Activated gamma-delta T cell (primary cell): ENCODE results near the gene MUC6.

ENCODE experiments used
- DNase-seq: peaks from one replicate; lab custom pipeline; 2025; lab: John Stamatoyannopoulos, UW
- total RNA-seq, 2 donors: gene quantifications; one replicate each; lab custom pipeline; 2026; lab: John Stamatoyannopoulos, UW

MUC6 gene
- total RNA-seq, result 0 to 0.17 reads per million in 2 donors

DNA sequence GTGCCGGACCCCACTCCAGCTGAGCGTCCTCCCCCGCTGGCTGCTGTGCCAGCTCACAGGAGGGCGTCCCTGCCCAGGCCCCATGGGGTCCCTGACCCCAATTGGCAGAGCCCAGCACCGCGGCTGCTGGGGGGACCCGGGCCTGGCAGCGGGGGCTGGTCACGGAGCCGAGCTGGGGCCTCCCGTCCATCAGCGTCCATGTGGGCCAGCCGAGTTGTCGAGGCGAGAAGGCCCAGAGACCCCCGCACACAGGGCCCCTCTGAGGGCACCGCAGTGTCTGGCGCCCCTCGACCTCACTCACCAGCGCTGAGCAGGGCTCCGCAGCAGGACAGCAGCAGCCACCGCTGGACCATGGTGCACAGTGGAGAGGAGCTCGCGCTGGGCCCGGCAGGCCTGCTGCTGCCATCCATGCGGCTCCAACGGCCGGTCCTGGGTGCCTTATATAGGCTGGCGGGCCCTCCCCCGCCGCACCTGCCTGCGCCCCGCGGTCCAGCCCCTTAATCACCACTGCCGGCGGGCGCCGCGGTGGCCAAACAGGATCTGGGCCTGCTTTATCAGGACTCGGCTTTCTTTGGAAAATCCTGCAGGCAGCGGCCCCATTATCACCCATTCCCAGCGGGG lies at the start of gene MUC6:
Gene MUC6 (minus strand): TSS at position 416 of the 621 bp plus-strand sequence. CDS start 63 bp downstream, at position 353.
- no peak for DNase-seq

DNA sequence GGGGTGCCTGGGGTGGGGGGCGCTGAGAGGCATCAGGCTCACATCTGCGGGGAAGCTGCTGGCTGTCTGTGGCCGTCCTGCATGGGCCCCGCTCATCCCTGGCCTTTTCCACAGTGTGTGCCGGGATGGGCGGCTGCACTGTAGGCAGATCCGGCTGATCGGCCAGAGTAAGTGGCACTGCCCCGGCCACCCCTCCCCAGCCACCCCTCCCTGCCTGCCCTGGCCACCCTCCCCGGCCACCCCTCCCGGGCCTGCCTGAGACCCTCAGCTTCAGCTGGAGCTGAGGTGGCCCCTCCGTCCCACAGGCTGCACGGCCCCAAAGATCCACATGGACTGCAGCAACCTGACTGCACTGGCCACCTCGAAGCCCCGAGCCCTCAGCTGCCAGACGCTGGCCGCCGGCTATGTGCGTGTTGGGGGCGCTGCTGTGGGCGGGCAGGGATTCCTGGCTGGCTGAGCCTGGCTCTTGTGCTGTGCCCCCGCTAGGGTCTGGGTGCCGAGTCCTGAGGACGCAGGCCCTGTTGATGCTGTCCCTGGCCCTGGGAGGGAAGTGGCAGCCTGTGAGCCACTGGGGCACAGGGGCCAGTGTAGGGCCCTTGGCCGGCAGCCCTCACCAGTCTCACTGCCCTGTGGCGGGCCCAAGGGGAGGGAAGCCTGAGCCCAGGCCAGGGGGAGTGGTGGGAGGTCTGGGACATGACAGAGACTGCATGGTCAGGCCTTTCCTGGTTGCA lies 49.1 kb upstream of the MUC6 start:
- no peak for DNase-seq

DNA sequence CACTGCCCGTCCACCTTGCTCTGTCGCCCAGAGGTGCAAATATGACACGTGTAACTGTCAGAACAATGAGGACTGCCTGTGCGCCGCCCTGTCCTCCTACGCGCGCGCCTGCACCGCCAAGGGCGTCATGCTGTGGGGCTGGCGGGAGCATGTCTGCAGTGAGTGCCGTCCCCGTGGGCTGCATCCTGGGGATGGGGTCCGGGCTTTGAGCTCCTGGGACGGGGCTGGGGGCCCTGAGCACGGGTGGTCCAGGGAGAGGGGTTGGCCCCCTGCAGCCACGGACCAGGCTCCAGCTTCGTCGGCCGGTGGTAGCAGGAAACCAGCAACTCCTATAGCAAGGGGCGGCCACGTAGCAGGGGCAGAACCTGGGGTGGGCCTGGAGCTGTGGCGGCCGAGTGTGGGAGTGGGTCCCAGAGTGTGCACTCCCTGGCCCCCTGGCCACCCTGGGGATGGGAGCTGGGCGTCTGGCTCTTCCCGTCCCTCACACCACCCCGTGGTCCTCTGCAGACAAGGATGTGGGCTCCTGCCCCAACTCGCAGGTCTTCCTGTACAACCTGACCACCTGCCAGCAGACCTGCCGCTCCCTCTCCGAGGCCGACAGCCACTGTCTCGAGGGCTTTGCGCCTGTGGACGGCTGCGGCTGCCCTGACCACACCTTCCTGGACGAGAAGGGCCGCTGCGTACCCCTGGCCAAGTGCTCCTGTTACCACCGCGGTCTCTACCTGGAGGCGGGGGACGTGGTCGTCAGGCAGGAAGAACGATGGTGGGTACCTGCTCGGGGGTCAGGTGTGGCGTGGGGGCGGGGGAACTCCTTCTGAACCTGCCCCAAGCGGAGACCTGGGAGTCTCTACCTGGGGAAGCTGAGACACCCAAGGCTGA lies 48.3 kb upstream of the MUC6 start:
- DNase-seq, result no peak

DNA sequence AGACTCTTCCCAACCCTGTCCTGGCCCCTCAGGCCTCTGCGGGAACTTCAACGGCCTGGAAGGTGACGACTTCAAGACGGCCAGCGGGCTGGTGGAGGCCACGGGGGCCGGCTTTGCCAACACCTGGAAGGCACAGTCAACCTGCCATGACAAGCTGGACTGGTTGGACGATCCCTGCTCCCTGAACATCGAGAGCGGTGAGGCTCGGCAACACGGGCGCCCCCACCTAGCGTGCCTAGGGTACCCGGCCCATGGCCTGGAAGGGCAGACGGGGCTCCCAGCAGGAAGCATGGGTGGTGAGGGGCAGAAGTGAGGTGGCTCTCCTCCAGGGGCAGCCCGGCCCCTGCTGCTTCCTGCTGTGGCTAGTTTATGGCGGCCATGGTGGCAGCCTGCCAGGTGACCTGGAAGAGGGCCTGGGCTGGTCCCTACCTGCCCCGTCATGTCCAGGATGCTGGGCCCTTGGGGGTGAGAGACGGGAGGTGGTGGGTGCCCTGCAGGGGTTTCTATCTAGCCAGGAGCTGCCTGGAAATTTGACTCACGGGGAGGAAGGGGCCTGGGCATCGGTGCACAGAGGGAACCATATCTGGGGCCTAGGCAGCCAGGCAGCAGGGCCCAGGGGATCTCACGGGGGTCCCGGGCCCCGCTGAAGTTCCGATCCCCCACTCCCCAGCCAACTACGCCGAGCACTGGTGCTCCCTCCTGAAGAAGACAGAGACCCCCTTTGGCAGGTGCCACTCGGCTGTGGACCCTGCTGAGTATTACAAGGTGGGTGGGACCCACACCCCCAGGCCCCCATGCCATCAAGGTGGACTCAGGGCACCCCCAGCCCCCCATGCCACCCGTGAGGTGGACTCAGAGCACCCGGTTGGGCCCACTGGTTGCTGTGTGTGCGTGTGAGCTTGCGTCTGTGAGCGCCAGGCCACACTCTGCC lies 47.4 kb upstream of the MUC6 start:
- no peak for DNase-seq

- DNase-seq, result no peak
These were observed 46.5 kb upstream of the MUC6 start for GRCh38 chr11:1082728-1083620.

- DNase-seq, result no peak
These were observed 45.8 kb upstream of the MUC6 start for GRCh38 chr11:1082346-1082727.

- no peak for DNase-seq
These were observed 45.2 kb upstream of the MUC6 start for GRCh38 chr11:1081601-1082311.

- no peak for DNase-seq
These were observed 41.7 kb upstream of the MUC6 start for GRCh38 chr11:1078191-1078601.

DNA sequence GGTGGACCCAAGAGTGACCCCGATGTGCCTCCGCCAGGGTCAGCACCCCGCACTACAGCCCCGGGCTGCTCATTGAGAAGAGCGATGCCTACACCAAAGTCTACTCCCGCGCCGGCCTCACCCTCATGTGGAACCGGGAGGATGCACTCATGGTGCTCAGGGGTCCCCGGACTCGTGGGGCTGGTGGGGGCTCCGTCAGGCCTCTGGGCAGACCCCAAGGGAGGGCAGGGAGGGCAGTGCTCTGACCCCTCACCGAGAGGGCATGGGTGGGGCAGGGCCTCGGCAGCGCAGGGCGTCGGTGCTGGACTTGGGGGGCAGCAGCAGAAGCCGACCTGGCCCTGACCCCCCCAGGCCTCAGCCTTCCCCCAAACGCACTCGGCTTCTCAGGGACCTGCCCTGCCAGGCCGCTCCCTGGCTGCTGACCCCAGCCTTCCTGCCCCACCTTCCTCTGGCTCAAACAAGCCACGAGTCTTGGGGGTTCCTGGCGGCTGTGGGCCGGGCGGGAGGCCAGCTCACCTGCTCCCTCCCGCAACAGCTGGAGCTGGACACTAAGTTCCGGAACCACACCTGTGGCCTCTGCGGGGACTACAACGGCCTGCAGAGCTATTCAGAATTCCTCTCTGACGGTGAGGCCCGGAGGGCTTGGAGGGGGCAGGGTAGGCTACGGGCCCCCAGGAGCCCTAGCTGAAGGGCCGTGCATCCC lies 41.0 kb upstream of the MUC6 start:
- no peak for DNase-seq

DNA sequence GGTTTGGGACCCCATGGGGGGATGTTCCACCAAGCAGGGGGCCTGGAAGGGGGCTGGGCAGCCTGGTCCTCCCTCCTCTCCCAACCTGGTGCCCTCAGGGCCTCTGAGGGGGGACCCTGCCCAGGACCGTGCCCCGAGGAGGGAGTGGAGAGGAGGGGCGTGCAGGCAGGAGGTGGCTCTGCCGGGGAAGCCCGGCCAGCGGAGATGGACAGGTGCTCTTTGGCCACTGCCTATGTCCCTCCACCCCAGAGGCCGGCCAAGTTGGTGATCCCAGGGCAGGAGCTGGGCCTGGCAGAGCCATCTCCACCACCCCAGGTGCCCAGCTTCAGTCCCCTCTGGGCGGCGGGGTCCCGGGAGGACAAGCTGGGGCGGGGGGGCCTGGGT lies 40.5 kb upstream of the MUC6 start:
- DNase-seq, result no peak

- DNase-seq, result no peak
These were observed 39.6 kb upstream of the MUC6 start for GRCh38 chr11:1076061-1076665.

- DNase-seq, result no peak
These were observed 38.9 kb upstream of the MUC6 start for GRCh38 chr11:1075341-1075911.

DNA sequence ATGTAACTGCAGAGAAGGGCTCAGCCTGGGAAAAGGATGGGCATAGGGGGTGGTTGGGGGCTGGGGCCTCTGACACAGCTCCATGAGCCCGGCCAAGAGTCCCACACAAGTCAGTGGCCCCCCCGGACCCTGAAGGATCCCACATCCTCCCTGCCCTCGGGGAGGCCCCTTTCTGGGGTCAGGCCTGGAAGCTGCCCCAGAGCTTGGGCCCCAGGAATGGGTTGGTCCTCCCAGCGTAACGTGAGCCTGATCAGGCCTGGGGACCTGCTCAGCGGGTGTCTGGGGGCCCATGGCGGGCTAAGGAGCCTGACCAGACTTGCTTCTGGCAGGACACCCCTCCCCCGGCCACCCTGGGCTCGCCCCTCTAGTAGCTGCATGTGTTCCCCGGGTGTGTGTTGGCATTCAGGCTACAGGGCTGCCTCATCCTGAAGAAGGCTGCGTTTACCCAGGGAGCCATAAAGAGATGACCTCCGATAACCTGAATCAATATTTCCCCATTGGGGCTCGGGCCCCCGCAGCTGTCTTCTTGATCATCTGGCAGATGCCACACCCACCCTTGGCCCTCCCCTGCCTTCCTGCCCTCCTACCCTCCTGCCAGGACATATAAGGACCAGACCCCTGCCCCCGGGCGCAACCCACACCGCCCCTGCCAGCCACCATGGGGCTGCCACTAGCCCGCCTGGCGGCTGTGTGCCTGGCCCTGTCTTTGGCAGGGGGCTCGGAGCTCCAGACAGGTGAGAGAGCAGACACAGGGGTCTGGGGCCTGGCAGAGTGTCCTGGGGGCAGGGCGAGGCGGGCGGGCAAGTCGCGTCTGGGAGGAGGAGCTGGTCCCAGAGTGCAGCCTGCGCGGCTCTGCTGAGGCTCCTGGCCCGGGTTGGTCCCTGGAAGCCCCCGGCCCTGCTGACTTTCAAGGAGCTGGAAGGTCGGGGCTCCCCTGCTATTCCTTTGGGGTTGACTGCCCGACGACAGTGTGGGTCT lies 38.0 kb upstream of the MUC6 start, which contains the start of gene MUC2:
Gene MUC2 (plus strand): TSS at position 631 of the 978 bp plus-strand sequence.
- no peak for DNase-seq

GRCh38 chr11:1073851-1074243 lies 37.3 kb upstream of the MUC6 start:
- no peak for DNase-seq

GRCh38 chr11:1073261-1073724 lies 36.8 kb upstream of the MUC6 start:
- no peak for DNase-seq

GRCh38 chr11:1072821-1073231 lies 36.3 kb upstream of the MUC6 start:
- no peak for DNase-seq
